ENCODE data around the gene CFAP410.

GRCh38 chr21:44323591-44323990 lies 15.6 kb downstream of the CFAP410 start:
- TF ChIP-seq POLR2A (IDR thresholded peaks at IDR 0.05) (no peak), POLR2AphosphoS5 (IDR thresholded peaks at IDR 0.05) (no peak)

All from upper lobe of left lung (tissue), 4 donors.